ENCODE measurements around the gene NKX6-1. TPM values are rescaled to one million over a fixed set of nuclear protein-coding genes. Genes with fewer than 3 reads are reported as not detected.

The NKX6-1 gene
- total RNA-seq, 4 donors from 2014 or later = 0.14 TPM; not detected in 3

DNA sequence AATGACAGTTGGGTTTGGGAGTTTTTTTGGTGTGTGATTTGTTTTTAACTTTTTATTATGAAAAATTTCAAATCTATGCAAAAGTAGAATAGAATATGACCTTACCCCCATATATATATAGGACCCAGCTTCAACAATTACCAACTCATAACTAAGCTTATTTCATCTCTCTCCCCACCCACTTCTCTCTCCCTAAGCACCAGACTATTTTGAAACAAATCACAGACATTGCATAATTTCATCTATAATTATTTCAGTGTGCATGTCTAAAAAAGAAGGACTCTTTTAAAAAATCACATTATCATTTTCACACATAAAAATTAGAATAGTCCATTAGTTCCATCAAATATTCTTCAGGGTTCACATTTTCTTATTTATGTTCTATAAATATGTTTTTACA is 28.3 kb upstream of the NKX6-1 start:
- H3K4me3 ChIP-seq = no peak overlapping the region
- no peaks in the 10 kb centered on the region for H3K4me1 ChIP-seq
- no peak overlapping the region for H3K27ac ChIP-seq
- in situ Hi-C loops (cut with MboI; ENCODE audit: low pct_ligation_motif_present in 1 of 4, low pct_unique_long_range_greater_than_20kb in 1 of 4, low sequenced_read_pairs in 3 of 4) (no loop called here), intact Hi-C loops (cut with DNase I; ENCODE audit: low total_unique reads) (no loop called here)
- peaks cover under 1% of the 10 kb centered on the region for H3K27me3 ChIP-seq
- no peaks in the 10 kb centered on the region for H3K36me3 ChIP-seq
- TF ChIP-seq POLR2A (IDR thresholded peaks at IDR 0.05) = no peak
- TF ChIP-seq POLR2AphosphoS5 (IDR thresholded peaks at IDR 0.05) = no peak
- no peak for TF ChIP-seq EP300 (IDR thresholded peaks at IDR 0.05; ENCODE audit: low read depth)
- no peaks in the 10 kb centered on the region for H3K9me3 ChIP-seq
- no peak for DNase-seq

GRCh38 chr4:84515075-84515474 is 16.0 kb upstream of the NKX6-1 start:
- Histone ChIP-seq H3K36me3 (no peaks in the 10 kb centered on the region), H3K9me3 (no peaks in the 10 kb centered on the region), H3K4me3 (no peak overlapping the region), H3K27me3 (peaks cover 26% of the 10 kb centered on the region), H3K27ac (no peak overlapping the region), H3K4me1 (no peaks in the 10 kb centered on the region)
- in situ Hi-C loops (cut with MboI; ENCODE audit: low pct_ligation_motif_present in 1 of 4, low pct_unique_long_range_greater_than_20kb in 1 of 4, low sequenced_read_pairs in 3 of 4) (loop anchor here (10.0 to 25.0 kb wide), 6 partner anchors 353 to 1003 kb away; no protein-coding TSS in a partner anchor), intact Hi-C loops (cut with DNase I; ENCODE audit: low total_unique reads) (no loop called here)
- DNase-seq = no peak
- TF ChIP-seq POLR2AphosphoS5 (IDR thresholded peaks at IDR 0.05) = no peak
- WGBS, 2 donors (ENCODE audit: low coverage in 1 of 2) = 73 to 79% methylated on average over 2 of the region's 2 CpGs

DNA sequence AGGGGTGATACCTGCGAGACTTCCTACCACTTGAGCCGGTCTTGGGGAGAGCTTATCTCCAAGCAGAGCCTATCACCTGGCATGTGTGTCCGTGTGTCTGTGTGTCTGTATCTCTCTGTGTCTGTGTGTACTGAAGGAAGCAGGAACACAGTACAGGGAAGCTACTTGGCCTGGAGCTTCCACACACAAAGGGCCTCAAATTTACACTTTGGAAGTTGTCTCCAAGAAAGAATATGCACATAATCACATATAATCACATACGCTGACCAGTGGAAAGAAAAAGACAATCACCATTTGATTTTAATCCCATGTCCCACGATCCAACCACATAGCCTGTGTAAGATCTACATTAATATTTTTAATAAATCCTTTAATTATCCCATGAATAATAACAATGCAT is 13.2 kb upstream of the NKX6-1 start:
- TF ChIP-seq POLR2AphosphoS5 (IDR thresholded peaks at IDR 0.05) (no peak), POLR2A (IDR thresholded peaks at IDR 0.05) (no peak)
- Histone ChIP-seq H3K27ac (no peak overlapping the region), H3K4me3 (no peak overlapping the region), H3K27me3 (peaks cover 40% of the 10 kb centered on the region), H3K4me1 (no peaks in the 10 kb centered on the region), H3K36me3 (no peaks in the 10 kb centered on the region), H3K9me3 (no peaks in the 10 kb centered on the region)
- DNase-seq = no peak
- WGBS, 2 donors (ENCODE audit: low coverage in 1 of 2) = 77 to 85% methylated on average over 2 to 5 of the region's 5 CpGs
- in situ Hi-C loops (cut with MboI; ENCODE audit: low pct_ligation_motif_present in 1 of 4, low pct_unique_long_range_greater_than_20kb in 1 of 4, low sequenced_read_pairs in 3 of 4) = loop anchor here (10.0 to 25.0 kb wide), 6 partner anchors 350 to 1000 kb away; no protein-coding TSS in a partner anchor
- intact Hi-C loops (cut with DNase I; ENCODE audit: low total_unique reads) = no loop called here

DNA sequence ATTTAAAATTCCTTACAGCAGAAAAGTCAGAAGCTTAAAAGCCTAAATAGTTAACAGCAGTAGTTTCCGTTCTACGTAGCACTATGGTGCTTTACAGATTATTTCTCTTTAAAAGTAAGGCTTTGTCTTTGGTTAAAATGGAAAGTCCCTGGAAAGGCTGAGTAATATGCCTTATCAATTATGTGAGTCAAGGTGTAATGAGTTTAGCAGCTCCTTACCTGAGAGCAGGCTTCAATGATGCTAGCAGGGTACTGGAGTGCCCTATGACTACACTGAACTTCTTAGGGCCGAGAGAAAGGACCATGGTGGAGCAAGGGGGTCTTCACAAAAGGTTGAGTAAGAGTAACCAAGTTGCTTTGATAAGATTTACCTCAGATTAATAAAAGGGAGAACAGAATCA is 12.6 kb upstream of the NKX6-1 start:
- WGBS, 2 donors (ENCODE audit: low coverage in 1 of 2) = 80 to 83% methylated on average over 3 of the region's 3 CpGs
- H3K4me1 ChIP-seq = no peaks in the 10 kb centered on the region
- H3K27ac ChIP-seq = no peak overlapping the region
- no peaks in the 10 kb centered on the region for H3K9me3 ChIP-seq
- H3K36me3 ChIP-seq = no peaks in the 10 kb centered on the region
- intact Hi-C loops (cut with DNase I; ENCODE audit: low total_unique reads) = no loop called here
- H3K27me3 ChIP-seq = peaks cover 46% of the 10 kb centered on the region
- no peak overlapping the region for H3K4me3 ChIP-seq
- no peak for DNase-seq
- TF ChIP-seq POLR2AphosphoS5 (IDR thresholded peaks at IDR 0.05) (no peak), EP300 (IDR thresholded peaks at IDR 0.05; ENCODE audit: low read depth) (no peak), POLR2A (IDR thresholded peaks at IDR 0.05) (no peak)
- TF ChIP-seq, protein P1, sequence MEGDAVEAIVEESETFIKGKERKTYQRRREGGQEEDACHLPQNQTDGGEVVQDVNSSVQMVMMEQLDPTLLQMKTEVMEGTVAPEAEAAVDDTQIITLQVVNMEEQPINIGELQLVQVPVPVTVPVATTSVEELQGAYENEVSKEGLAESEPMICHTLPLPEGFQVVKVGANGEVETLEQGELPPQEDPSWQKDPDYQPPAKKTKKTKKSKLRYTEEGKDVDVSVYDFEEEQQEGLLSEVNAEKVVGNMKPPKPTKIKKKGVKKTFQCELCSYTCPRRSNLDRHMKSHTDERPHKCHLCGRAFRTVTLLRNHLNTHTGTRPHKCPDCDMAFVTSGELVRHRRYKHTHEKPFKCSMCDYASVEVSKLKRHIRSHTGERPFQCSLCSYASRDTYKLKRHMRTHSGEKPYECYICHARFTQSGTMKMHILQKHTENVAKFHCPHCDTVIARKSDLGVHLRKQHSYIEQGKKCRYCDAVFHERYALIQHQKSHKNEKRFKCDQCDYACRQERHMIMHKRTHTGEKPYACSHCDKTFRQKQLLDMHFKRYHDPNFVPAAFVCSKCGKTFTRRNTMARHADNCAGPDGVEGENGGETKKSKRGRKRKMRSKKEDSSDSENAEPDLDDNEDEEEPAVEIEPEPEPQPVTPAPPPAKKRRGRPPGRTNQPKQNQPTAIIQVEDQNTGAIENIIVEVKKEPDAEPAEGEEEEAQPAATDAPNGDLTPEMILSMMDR (IDR thresholded peaks at IDR 0.05) = no peak
- in situ Hi-C loops (cut with MboI; ENCODE audit: low pct_ligation_motif_present in 1 of 4, low pct_unique_long_range_greater_than_20kb in 1 of 4, low sequenced_read_pairs in 3 of 4) = loop anchor here (10.0 to 25.0 kb wide), 6 partner anchors 349 to 999 kb away; no protein-coding TSS in a partner anchor

- H3K9me3 ChIP-seq = no peaks in the 10 kb centered on the region
- peaks cover 0 to 2% (median 0%) of the 10 kb centered on the region in 4 donors for H3K4me1 ChIP-seq
- WGBS, 2 donors (ENCODE audit: low coverage in 1 of 2) = 64 to 73% methylated on average over 4 to 5 of the region's 5 CpGs
- TF ChIP-seq, protein P1 (IDR thresholded peaks at IDR 0.05) = no peak
- TF ChIP-seq EP300 (IDR thresholded peaks at IDR 0.05; ENCODE audit: low read depth) (no peak), POLR2AphosphoS5 (IDR thresholded peaks at IDR 0.05) (no peak), POLR2A (IDR thresholded peaks at IDR 0.05) (no peak)
- peaks cover 83% of the 10 kb centered on the region for H3K27me3 ChIP-seq
- H3K27ac ChIP-seq = no peak overlapping the region
- H3K4me3 ChIP-seq = no peak overlapping the region
- intact Hi-C loops (cut with DNase I; ENCODE audit: low total_unique reads) (no loop called here), in situ Hi-C loops (cut with MboI; ENCODE audit: low pct_ligation_motif_present in 1 of 4, low pct_unique_long_range_greater_than_20kb in 1 of 4, low sequenced_read_pairs in 3 of 4) (loop anchor here (25.0 kb wide), 5 partner anchors 346 to 996 kb away; no protein-coding TSS in a partner anchor)
- H3K36me3 ChIP-seq = no peaks in the 10 kb centered on the region
- DNase-seq = no peak
Observed at GRCh38 chr4:84507941-84508340, 8.8 kb upstream of the NKX6-1 start.
